Hepatocyte (in vitro differentiated cells): Measurements from ENCODE around the gene C1GALT1C1L. TPM values are rescaled to one million over a fixed set of nuclear protein-coding genes. Genes with fewer than 3 reads are reported as not detected.

ENCODE experiments used
- DNase-seq: peaks from one replicate; pipeline ENCODE4 v3.0.0-alpha.2; 2016; ENCODE audit warnings: low spot score
- H2AFZ ChIP-seq: fragments of 200-600 bp; sonication (generic); 2 replicates; pipeline ENCODE4 v1.6.0; 2016; ENCODE audit warnings: antibody characterized with exemption, mild to moderate bottlenecking
- H3K27ac ChIP-seq: fragments of 200-600 bp; sonication (generic); 2 replicates; pipeline ENCODE4 v1.5.1; 2016; ENCODE audit warnings: mild to moderate bottlenecking
- H3K27me3 ChIP-seq: fragments of 200-600 bp; sonication (generic); 2 replicates; pipeline ENCODE4 v1.6.1; 2016
- H3K36me3 ChIP-seq: fragments of 200-600 bp; sonication (generic); replicated peaks from 2 replicates; pipeline ENCODE4 v1.5.1; 2016; ENCODE audit warnings: low read depth; ENCODE audit not compliant: insufficient read depth
- H3K4me1 ChIP-seq: fragments of 200-600 bp; sonication (generic); 2 replicates; pipeline ENCODE4 v1.5.1; 2016; ENCODE audit warnings: mild to moderate bottlenecking, moderate library complexity; ENCODE audit not compliant: insufficient read depth
- H3K4me2 ChIP-seq: fragments of 200-600 bp; sonication (generic); 2 replicates; pipeline ENCODE4 v1.6.0; 2016
- H3K4me3 ChIP-seq: fragments of 200-600 bp; sonication (generic); 2 replicates; pipeline ENCODE4 v1.5.1; 2016; ENCODE audit warnings: mild to moderate bottlenecking
- H3K79me2 ChIP-seq: fragments of 200-600 bp; sonication (generic); 2 replicates; pipeline ENCODE4 v1.6.0; 2017; ENCODE audit warnings: mild to moderate bottlenecking
- H3K9me2 ChIP-seq: fragments of 200-600 bp; sonication (generic); replicated peaks from 2 replicates; pipeline ENCODE4 v1.6.0; 2017; ENCODE audit warnings: mild to moderate bottlenecking; ENCODE audit not compliant: insufficient read depth
- H3K9me3 ChIP-seq: fragments of 200-600 bp; sonication (generic); 2 replicates; pipeline ENCODE4 v1.5.1; 2016; ENCODE audit warnings: low read depth, mild to moderate bottlenecking
- H4K20me1 ChIP-seq: fragments of 200-600 bp; sonication (generic); 2 replicates; pipeline ENCODE4 v1.6.0; 2016; ENCODE audit warnings: mild to moderate bottlenecking; ENCODE audit not compliant: insufficient read depth, poor library complexity, severe bottlenecking
- EZH2 ChIP-seq: fragments of 200-600 bp; sonication (generic); IDR thresholded peaks from 2 replicates; pipeline ENCODE4 v1.6.1; 2016; ENCODE audit warnings: antibody characterized with exemption, mild to moderate bottlenecking, borderline replicate concordance
- EZH2phosphoT487 ChIP-seq: fragments of 200-600 bp; sonication (generic); IDR thresholded peaks from one replicate; pipeline ENCODE4 v1.6.1; 2018; ENCODE audit warnings: antibody characterized with exemption, mild to moderate bottlenecking, low read depth, moderate library complexity; ENCODE audit not compliant: unreplicated experiment, severe bottlenecking
- WGBS: methylation state at CpG from one replicate; pipeline ENCODE4 v1.1.6; 2016; ENCODE audit warnings: low lambda C conversion rate; ENCODE audit errors: missing lambda C conversion rate; 5-methylcytosine and 5-hydroxymethylcytosine counted together
- polyA plus RNA-seq: library from polyadenylated mRNA; unstranded; fragments of >200 nt; fragmentation: Nextera tagmentation; extraction: Ambion mirVana; gene quantifications from 2 replicates; pipeline ENCODE4 v1.2.1, GENCODE V29; 2016
- total RNA-seq: library from RNA; depleted of rRNA; stranded (reverse); fragments of >200 nt; gene quantifications from 2 replicates; pipeline ENCODE4 v1.2.3, GENCODE V29; 2014
- TF ChIP-seq, protein P1 (sequence below): fragments of 200-600 bp; sonication (generic); IDR thresholded peaks from 2 replicates; pipeline ENCODE4 v1.5.1; 2016; ENCODE audit warnings: antibody characterized with exemption, mild to moderate bottlenecking; ENCODE audit not compliant: poor library complexity

C1GALT1C1L gene
- total and polyA plus RNA-seq, 2 experiments from 2014 or later, result 0.30 TPM; not detected in 1

- 91% methylated on average over 3 of the region's 3 CpGs for WGBS
- Histone ChIP-seq H3K36me3 (no peaks in the 10 kb centered on the region), H4K20me1 (no peaks in the 10 kb centered on the region), H3K27ac (peak overlapping the region; percentile 32), H3K4me1 (no peaks in the 10 kb centered on the region), H3K9me2 (no peaks in the 10 kb centered on the region), H3K79me2 (no peaks in the 10 kb centered on the region), H3K4me2 (no peak overlapping the region), H3K9me3 (no peaks in the 10 kb centered on the region), H2AFZ (no peak overlapping the region), H3K4me3 (no peak overlapping the region), H3K27me3 (no peaks in the 10 kb centered on the region)
- no peak for DNase-seq
- no peak for TF ChIP-seq EZH2phosphoT487
- TF ChIP-seq EZH2, result no peak
- TF ChIP-seq, protein P1, sequence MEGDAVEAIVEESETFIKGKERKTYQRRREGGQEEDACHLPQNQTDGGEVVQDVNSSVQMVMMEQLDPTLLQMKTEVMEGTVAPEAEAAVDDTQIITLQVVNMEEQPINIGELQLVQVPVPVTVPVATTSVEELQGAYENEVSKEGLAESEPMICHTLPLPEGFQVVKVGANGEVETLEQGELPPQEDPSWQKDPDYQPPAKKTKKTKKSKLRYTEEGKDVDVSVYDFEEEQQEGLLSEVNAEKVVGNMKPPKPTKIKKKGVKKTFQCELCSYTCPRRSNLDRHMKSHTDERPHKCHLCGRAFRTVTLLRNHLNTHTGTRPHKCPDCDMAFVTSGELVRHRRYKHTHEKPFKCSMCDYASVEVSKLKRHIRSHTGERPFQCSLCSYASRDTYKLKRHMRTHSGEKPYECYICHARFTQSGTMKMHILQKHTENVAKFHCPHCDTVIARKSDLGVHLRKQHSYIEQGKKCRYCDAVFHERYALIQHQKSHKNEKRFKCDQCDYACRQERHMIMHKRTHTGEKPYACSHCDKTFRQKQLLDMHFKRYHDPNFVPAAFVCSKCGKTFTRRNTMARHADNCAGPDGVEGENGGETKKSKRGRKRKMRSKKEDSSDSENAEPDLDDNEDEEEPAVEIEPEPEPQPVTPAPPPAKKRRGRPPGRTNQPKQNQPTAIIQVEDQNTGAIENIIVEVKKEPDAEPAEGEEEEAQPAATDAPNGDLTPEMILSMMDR, result no peak
Observed at GRCh38 chr2:43648994-43649701, 27.1 kb downstream of the C1GALT1C1L start.

DNA sequence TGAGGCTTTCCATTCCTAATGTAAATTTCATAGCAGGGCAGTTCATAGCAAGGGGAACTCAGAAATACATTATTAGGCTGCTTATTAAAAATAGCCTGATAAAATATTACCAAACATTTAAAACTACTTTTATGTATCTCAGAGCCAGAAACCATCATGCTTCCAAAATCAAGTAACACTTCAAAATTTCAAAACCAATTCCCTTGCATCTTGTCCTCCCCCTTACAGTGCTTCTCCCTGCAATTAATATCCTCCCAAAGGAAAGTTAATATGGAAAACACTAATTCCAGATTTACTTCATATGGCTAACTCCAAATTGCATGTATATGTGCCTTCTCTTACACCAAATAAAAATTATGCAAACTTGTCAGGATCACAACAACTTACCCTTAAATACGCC, 32.5 kb downstream of the C1GALT1C1L start:
- 95% methylated on average over 1 of the region's 1 CpG for WGBS
- Histone ChIP-seq H3K4me2 (no peak overlapping the region), H3K79me2 (no peaks in the 10 kb centered on the region), H3K4me1 (no peaks in the 10 kb centered on the region), H3K4me3 (no peak overlapping the region), H3K27ac (no peak overlapping the region), H3K36me3 (no peaks in the 10 kb centered on the region), H3K27me3 (no peaks in the 10 kb centered on the region), H4K20me1 (no peaks in the 10 kb centered on the region), H2AFZ (no peak overlapping the region), H3K9me3 (no peaks in the 10 kb centered on the region), H3K9me2 (no peaks in the 10 kb centered on the region)
- no peak for DNase-seq
- TF ChIP-seq EZH2phosphoT487 (no peak), EZH2 (no peak)
- TF ChIP-seq, protein P1, result no peak

- no peak for DNase-seq
- WGBS, result 61% methylated on average over 2 of the region's 2 CpGs
- no peaks in the 10 kb centered on the region for H3K79me2 ChIP-seq
- H2AFZ ChIP-seq, result no peak overlapping the region
- no peaks in the 10 kb centered on the region for H3K9me2 ChIP-seq
- no peak overlapping the region for H3K27ac ChIP-seq
- H4K20me1 ChIP-seq, result no peaks in the 10 kb centered on the region
- no peaks in the 10 kb centered on the region for H3K27me3 ChIP-seq
- TF ChIP-seq EZH2phosphoT487, result no peak
- TF ChIP-seq EZH2, result no peak
- TF ChIP-seq, protein P1, result no peak
- H3K4me3 ChIP-seq, result no peak overlapping the region
- no peak overlapping the region for H3K4me2 ChIP-seq
- no peaks in the 10 kb centered on the region for H3K9me3 ChIP-seq
- no peaks in the 10 kb centered on the region for H3K36me3 ChIP-seq
- no peaks in the 10 kb centered on the region for H3K4me1 ChIP-seq
Observed at GRCh38 chr2:43642363-43642762, 33.9 kb downstream of the C1GALT1C1L start.
